SKM-1 treated with dmso at 0.1 percent for 144 hours (cell line): ENCODE data around the gene MAP4K2.

ENCODE experiments used
- DNase-seq: peaks from one replicate; lab custom pipeline; 2025; ENCODE audit not compliant: unreplicated experiment; lab: John Stamatoyannopoulos, UW

Gene MAP4K2

DNA sequence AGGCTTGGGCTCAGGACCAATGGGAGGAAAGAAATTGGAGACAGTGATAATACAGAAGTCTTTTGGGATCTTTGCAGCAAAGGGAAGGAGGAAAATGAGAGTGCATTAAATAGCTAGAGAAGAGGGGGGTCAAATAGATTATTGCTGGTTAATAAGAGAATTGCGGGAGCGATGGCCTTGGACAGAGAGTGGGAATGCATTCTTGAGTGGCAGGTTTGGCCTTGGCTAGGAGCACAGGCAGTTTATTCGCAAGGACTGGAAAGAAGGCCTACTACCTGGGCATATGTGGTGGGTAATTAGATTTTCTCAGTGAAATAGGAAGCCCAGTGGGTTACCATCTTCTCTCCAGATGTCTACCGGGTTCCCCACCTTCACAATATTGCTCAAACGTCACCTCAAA lies 10.8 kb upstream of the MAP4K2 start:
- DNase-seq, result no peak

DNA sequence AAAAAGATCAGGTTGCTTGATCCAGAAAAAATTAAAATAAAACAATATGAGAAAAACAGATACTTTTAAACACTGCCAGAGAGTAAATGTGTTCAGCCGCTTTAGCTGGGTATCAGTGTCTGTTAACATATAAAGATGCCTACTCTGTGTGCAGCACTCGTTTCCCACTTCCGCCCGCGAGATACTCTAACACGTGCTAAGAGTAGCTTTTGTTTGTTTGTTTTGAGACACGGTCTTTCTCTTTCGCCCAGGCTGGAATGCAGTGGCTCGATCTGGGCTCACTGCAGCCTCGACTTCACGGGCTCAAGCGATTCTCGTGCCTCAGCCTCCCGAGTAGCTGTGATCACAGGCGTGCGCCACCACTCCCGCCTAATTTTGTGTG lies 7.9 kb upstream of the MAP4K2 start:
- DNase-seq, result no peak

DNA sequence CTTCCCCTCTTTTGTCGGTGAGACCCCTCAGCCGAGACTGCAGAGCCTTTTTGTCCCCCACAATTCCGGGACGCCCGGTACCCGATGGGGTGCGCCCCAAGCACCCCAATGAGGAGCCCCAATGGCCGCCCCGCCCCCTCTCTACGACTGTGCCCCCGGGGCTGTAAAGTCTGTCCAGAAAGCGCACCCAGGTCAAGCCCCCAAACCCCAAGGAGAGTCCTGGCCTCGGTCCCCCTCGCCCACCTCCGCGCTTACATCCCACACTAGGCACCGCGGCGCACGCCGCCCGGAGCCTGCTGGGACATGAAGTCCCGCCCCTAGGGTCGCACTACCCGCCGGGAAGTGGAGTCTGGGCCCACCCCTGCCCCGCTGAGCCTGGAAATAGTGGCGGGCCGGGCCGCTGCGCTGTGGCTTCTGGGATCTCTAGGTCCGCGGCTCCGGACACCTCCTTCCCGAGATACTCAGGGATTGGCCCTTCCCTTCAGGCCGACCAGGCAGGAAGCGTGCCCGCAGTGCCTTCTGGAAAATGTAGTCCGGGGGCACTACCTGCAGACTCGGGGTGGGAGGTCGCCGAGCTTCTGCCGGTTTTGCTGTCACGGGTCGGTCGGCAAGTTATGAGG lies 7.4 kb upstream of the MAP4K2 start, which contains the start of gene MEN1:
Gene MEN1, minus strand, starts transcription at position 281 of the 620 bp plus-strand sequence. CDS start 442 bp downstream, outside the sequence.
- peak; percentile 95 for DNase-seq

DNA sequence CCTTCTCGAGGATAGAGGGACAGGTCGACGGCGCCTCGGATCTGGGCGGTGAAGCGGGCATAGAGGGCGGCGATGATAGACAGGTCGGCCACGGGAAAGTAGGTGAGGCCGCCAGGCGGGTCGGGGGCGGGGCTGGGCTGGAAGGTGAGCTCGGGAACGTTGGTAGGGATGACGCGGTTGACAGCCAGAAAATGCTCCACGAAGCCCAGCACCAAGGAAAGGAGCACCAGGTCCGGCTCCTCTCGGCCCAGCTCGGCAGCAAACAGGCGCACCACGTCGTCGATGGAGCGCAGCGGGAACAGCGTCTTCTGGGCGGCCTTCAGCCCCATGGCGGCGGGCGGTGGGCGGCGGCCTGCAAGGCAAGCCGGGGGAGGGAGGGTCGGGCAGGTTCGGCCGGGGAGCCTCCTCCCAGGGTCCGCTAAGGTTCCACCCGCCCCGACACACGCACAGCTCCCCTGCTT lies 6.8 kb upstream of the MAP4K2 start:
- DNase-seq, result no peak

DNA sequence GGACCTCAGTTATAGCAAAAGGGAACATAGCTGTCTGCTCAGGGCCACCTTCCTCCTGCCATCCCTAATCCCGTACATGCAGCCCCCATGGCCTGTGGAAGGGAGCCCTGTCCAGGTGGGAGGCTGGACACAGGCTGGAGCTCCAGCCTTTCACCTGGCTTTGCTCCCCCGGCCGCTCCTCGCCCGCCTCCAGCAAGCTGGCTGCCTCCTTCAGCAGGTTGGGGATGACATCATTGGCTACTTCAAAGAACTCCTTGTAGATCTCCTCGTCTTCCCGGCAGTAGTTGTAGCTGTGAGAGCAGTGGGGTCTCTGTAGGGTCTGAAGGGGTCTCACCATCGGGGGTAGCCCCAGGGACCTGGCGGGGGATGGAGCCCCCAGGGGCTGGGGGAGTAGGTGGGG lies 2.5 kb upstream of the MAP4K2 start:
- DNase-seq, result no peak

DNA sequence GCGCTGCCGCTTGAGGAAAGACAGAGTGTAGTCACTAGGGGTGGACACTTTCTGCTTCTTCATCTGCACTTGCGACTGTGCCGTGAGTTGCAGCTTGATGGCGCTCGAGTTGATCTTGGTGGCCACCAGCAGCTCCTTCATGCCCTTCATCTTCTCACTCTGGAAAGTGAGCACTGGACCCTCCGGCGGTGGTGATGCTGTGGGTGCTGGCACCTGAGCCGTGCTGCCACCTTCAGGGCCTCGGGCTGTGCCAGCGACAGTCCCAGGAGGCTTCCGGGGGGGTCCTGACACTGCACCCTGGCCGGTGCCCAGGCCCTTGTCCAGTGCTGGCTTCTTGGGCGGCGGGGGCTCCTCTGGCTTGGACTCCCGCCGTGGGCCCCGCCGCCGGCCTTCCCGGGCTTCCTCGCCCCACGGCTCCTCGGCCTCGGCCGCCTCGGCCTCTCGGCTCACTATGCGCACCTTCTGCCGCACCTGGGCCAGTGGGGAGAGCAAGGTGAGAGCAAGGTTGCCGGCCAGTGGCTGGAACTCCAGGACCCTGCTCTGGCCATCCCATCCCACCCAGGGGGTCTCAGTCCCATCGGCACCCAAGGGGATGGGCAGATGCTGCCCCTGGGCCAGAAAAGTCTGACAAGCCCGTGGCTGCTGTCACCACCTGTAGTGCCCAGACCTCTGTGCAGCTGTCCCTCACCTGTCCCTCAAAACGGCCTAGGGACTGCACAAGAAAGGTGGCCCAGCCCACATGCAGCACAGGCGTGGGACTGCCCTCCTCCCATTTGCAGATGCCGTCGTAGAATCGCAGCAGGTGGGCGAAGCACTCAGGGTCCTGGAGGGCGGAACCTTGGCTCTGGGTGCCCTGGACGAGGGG lies 1.6 kb upstream of the MAP4K2 start:
- DNase-seq, result no peak

DNA sequence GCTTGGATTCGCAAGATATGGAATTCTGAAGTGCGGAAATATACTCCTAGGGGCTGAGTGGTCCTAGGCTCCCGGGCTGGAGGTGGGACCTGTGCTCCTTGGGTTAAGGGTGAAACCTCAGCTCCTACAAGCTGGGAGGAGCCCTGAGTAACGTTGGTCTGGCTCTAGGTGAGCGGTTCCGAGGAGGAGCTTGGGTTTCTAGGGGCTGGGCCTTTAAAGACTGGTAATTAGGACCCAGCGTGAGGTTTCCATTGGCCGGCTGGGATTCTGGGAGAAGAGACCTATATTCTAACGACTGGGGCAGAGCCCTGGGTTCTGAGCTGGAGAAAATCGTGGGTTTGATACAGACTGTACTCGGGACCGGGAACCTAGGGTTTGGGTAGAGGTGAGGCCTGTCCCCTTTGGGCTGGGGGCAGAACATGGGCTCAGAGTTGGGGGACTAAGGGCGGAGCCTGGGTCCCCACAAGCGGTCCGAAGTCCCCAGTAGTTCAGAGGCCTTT lies 882 bp upstream of the MAP4K2 start:
- no peak for DNase-seq

DNA sequence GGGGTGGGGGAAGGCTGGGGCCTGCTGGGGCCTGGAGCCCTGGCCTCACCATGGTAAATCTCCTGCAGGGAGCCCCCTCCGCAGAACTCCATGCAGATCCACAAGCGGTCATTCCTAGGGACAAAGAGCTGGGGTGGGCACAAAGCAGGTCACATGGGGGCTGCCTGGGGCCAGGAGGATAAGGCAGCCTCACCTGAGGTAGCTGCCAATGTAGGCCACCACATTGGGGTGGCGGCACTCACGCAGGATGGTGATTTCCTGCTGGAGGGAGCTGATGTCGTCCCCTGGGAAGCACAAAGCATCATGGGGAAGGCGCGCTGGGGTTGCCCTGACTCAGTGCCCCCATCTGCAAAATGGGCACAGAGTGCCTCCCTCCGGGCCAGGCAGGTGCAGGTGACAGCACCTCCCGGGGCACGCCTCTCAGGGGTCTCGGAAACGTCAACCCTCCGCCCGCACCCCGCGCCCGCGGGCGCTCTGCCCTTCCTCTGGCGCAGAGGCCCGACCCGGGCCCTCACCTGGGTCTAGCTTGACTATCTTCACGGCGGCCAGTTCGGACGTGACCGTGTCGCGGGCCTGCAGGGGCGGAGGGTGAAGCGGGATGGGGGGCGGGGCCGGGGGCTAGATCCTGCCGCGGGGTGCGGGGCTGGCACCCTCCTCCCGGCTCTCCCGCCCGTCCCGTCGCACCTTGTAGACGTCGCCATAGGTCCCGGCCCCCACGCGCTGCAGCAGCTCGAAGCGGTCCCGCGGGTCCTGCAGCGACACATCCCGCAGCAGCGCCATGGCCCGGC lies 450 bp downstream of the MAP4K2 start:
- DNase-seq, result peak; percentile 58

DNA sequence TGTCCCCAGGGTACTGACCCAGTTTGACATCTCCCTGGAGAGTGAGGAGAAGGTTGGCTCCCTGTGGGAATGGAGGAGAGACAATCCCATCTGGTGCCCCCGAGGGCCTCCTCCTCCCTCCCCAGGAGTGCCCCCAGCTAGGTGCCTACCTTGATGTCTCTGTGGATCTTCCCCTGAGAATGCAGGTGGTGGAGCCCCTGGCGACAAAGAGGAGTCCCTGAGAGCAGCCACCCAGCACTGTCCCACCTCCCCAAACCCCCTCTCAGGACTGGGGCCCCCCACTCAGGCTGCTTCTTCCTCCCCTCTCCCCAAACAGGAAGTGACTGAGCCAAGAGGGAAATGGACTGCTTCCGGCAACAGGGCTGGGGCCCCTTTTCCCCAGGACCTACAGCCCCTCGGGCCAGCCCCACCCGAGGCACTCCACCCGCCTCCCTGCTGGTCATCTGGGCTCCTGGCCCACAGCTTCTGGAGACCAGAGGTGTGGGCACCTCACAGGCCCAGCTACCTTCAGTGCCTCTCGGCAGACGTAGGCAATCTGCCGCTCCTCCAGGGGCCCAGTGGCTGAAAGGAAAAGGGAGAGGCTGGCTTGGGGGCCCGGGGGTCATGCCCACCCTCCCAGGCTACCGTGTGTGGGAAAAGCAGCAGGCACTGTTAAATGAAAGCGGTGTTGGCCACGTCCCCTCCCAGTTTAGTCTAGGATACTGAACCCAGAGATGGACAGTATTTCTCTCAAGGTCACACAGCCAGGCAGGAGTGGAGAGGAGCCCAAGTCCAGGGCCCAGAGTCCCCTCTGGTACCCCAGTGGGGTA lies 1.2 kb downstream of the MAP4K2 start:
- DNase-seq, result no peak

DNA sequence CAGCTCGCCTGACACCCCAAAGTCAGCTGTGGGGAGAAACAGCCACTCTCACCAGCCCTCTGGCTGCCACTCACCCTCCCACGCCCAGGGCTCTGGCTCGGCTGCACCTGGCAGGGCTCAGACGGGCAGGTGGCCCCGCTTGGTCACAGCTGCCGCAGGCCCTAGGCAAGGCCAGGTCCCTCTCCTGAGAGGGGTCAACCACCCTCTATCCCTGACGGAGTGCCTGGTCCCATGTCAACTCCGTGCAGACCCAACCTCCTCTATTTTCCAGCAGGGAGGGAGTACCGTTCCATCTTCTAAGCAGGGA lies 1.9 kb downstream of the MAP4K2 start:
- DNase-seq, result no peak

DNA sequence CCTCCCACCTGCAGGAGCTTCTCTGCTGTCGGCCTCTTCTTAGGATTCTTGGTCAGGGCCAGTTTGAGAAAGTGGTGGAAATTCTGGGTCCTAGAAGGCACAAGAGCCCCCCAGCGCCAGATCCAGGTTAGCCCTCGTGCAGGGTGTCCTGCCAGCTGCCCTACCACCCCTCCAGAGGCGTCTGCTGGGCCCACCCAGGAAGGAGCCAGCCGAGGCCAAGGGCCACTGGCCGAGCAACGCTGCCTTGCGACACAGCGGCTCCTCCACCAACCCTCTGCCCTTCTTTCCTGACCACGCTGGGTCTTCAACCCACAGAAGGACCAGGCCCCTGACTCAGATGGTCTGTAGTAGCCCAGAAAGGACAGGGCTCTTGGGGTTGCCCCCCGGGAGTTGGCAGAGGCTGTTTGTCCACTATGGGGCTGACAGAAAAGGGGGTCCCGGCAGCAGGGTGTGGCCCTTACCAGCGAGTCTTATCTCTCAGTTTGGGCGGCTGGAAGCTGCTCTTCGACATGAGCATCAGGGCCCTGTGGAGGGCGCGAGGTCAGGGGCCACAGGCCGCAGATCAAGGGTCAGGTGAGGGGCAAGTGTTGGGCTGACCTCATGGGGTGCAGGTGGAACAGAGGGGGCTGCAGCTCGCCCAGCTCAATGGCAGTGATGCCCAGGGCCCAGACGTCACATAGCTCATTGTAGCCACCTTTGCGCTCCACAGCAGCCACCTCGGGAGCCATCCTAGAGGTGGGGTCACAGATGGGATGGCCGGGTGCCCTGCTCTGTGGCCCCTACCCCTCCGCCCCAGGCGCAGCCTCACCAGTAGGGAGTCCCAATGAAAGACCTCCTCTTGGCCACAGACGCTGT lies 2.5 kb downstream of the MAP4K2 start:
- DNase-seq, result no peak

DNA sequence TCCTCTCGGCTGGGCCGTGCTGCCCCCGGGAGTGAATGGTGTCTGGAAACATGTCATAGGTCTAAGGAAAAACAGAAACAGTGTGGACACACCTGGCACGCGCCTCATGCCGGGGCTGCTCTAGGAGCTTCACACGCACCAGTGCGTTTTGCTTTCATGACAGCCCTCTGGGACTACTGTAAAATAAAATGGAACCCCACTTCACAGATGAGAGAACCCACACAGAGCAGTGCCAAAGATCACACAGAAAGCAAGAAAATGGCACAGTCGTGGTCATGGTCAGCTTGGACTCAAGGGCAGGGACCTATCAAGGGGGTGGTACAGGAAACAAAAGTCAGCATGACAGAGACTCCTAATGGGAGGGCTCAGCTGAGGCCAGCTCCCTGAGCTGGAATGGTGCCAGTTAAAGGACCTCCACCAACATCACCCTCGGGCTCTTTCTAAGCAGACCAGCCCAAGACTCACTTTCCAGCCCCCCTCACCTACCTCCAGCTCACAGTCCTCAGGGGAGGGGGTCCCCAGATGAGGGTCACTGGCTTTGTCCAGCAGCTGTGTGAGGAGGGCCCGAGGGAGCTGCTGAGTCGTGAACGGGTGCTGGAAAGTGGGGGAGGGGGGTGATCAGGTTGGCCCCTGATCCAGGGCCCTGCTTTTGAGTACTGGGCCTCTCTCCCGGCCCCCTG lies 3.3 kb downstream of the MAP4K2 start:
- DNase-seq, result no peak

DNA sequence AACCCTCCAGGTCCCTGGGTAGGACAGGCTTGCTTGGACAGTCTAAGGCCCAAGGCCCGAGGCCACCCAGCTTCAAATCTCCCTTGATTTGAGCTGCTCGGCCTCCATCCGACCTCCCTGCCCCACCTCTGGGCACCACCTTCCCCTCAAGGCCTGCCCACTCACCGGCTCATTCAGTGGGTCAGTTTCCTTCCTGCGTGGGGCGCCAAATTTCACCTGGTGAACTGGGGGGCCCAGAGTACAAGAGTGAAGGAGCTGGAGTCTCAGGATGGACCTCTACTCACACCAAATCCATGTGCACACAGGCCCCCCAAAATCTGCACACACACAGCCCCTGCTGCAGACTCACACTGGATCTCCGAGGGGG lies 3.8 kb downstream of the MAP4K2 start:
- no peak for DNase-seq

DNA sequence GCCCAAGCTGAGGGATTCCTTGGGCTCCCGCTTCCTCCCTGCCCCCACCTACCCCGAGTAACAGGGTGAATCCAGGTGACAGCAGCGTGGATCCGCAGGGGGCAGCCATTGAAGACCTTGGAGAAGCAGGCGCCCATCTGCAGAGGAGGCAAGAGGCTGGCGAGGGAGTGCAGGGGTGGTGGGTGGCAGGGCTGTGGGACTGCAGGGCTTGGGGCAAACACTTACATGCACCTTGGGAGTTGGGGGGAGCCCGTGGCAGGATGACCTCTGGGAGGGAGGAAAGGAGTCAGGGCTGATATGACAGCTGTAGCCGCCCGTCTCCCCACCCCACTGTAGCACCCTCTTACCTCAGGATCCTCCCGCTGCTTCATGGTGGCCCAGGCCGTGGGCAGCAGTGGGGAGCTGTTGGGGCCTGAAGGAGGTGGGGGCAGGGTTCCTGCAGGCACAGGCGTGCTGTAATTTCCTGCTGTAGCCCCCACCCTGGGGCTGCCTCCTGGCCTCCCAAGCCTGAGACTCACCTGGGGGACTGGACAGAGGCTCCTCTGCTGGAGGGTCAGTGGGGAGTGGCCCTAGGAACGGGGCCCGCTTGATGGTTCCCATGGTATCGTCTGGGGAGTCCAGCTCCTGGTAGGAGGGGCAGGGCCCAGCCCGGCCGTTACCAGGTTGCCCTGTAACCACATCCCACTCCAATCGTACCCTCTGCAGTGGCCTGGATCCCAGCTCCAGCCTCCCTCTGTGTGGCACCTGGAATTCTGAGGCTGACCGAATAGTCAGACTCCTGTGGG lies 6.1 kb downstream of the MAP4K2 start:
- DNase-seq, result no peak

DNA sequence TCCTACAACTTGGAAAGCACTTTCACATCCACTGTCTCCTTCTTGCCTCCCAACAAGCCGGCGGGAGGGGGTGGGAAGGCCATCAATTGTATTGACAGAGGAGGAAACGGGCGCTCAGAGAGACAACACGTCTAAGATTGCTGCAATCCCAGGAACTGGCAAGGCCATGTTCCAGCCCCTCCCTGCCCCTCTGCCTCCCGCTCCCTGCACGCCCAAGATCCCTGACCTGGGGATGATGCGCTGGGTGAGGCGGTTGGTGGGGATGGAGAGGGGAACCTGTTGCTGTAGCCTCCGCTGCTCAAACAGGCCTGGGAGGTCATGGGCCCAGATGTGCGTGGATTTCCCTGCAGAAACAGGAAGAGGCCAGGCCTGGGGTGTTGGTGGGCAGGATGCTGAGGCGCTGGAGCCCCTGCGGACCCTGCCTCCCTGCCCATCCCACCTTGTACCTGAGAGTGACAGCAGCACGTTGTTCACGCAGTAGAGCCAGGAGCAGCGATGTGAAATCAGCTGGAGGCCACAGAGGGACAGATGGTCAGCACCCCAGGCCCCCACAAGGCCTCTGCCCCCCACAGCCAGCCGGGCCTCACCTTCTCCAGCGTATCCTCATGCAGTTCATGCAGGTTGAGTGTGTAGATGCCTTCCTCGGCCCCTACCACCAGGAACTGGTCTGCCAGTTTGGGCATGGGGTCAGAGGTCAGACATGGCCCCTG lies 6.8 kb downstream of the MAP4K2 start:
- no peak for DNase-seq

DNA sequence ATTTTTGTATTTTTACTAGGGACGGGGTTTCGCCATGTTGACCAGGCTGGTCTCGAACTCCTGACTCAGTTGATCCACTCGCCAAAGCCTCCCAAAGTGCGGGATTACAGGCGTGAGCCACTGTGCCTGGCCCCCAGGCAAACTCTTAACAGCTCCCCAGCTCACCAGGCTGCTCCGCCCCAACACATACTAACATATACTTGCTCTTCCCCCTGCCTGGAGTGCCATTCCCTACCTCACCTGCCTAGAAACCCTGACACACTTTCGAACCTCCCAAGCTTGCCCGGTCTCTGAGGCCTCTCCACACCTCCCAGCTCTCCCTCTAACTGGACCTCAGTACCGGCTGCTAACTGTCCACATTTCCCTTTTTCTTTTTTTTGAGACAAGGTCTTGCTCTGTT lies 8.5 kb downstream of the MAP4K2 start:
- no peak for DNase-seq

DNA sequence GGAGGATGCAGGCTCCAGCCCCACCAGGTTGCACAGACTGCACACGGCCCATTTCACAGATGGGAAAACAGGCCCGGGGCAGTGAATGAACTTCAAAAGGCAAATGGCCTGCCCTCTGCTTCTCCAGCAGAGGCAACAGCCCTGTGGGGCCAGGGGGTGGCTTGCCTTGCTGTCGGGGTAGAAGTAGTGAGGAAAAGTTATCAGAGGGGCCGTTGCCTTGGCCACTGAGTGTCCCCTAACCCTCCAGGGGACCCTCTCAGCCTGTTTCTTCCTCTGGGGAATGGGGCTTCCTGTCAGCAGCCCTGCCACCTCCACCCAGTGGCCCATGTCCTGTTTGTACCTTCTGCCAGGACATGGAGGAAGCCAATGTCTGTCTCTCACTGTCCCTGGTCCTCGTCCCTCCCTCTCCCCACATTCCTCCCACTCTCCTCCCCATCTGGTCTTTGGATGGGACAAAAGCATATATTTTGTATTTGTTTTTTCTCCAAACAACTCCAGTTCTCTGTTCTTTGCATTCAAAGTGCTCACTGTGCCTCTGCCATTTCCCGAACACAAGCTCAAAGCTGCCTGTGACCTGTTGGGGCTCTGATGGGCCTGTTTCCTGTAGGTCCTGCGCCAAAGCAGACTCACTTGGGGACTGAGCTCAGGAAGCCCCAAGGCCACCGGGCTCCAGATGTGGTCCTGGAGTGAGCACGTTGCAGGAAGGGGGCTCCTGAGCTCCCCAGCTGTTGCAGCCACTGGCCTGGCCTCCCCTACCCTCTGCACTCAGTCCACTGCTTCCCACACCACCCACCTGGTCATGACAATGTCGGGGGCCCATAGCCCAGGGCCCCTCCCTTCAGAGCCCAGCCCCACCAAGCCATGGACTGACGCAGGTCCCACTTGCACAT lies 9.5 kb downstream of the MAP4K2 start:
- DNase-seq, result no peak
